Mesothelial cell of epicardium (in vitro differentiated cells): ENCODE results near the gene SASS6. TPM values are rescaled to one million over a fixed set of nuclear protein-coding genes. Genes with fewer than 3 reads are reported as not detected.

ENCODE experiments used
- DNase-seq, 2 experiments: peaks; one replicate each; pipeline ENCODE4 v3.0.0; 2021; ENCODE audit warnings: low spot score in 2 of 2; ENCODE audit not compliant: unreplicated experiment in 2 of 2
- H3K27ac Mint-ChIP-seq: 2 replicates; pipeline ENCODE4 v1.8.0; 2021; ENCODE audit warnings: mixed read lengths
- H3K27me3 Mint-ChIP-seq: 2 replicates; pipeline ENCODE4 v1.8.0; 2021; ENCODE audit warnings: low read depth, mixed read lengths
- H3K36me3 Mint-ChIP-seq: 2 replicates; pipeline ENCODE4 v1.8.0; 2021; ENCODE audit warnings: mixed read lengths
- H3K4me1 Mint-ChIP-seq: 2 replicates; pipeline ENCODE4 v1.8.0; 2021; ENCODE audit warnings: mixed read lengths
- H3K4me3 Mint-ChIP-seq: 2 replicates; pipeline ENCODE4 v1.8.0; 2021; ENCODE audit warnings: mild to moderate bottlenecking, moderate library complexity, mixed read lengths
- H3K9me3 Mint-ChIP-seq: 2 replicates; pipeline ENCODE4 v1.8.0; 2021; ENCODE audit warnings: mixed read lengths
- CTCF ChIP-seq: fragments of 200-600 bp; sonication (generic); IDR thresholded peaks from one replicate; pipeline ENCODE4 v1.5.0; 2021; ENCODE audit warnings: antibody characterized with exemption; ENCODE audit not compliant: unreplicated experiment
- total RNA-seq: library from RNA; stranded (reverse); gene quantifications from 3 replicates; pipeline ENCODE4 v1.2.1, GENCODE V29; 2021

SASS6 gene
- 5.9 to 6.7 TPM (median 6.2 TPM) in 3 replicates for total RNA-seq

- peak; percentile 86 to 89 for DNase-seq
- peak within 1 kb of the TSS; percentile 100 for H3K27ac Mint-ChIP-seq
- TF ChIP-seq CTCF = no peak
- peak within 1 kb of the TSS; percentile 100 for H3K4me3 Mint-ChIP-seq
- no peaks in the 10 kb centered on the region for H3K9me3 Mint-ChIP-seq
- H3K4me1 Mint-ChIP-seq = peaks cover 28% of the 10 kb centered on the region
- no peaks in the 10 kb centered on the region for H3K27me3 Mint-ChIP-seq
- H3K36me3 Mint-ChIP-seq = peaks cover 6% of the 10 kb centered on the region
Measured at GRCh38 chr1:100132566-100133477, at the start of gene SASS6, which contains the start of gene TRMT13. Gene SASS6 (minus strand): TSS chr1:100132930. CDS start chr1:100132814, 116 bp downstream. Gene TRMT13 (plus strand): TSS chr1:100133163. CDS start chr1:100133169, 6 bp downstream.

- no peaks in the 10 kb centered on the region for H3K4me1 Mint-ChIP-seq
- H3K27ac Mint-ChIP-seq = no peak within 1 kb of the TSS
- peaks cover 18% of the 10 kb centered on the region for H3K9me3 Mint-ChIP-seq
- DNase-seq = no peak
- H3K4me3 Mint-ChIP-seq = no peak within 1 kb of the TSS
- H3K27me3 Mint-ChIP-seq = no peaks in the 10 kb centered on the region
- TF ChIP-seq CTCF = no peak
- H3K36me3 Mint-ChIP-seq = no peaks in the 10 kb centered on the region
Measured at GRCh38 chr1:100178091-100178490, 45.4 kb upstream of the SASS6 start, which contains the start of gene LRRC39. Gene LRRC39 (minus strand): TSS chr1:100178256. CDS start chr1:100168516, 9,740 bp downstream.

DNA sequence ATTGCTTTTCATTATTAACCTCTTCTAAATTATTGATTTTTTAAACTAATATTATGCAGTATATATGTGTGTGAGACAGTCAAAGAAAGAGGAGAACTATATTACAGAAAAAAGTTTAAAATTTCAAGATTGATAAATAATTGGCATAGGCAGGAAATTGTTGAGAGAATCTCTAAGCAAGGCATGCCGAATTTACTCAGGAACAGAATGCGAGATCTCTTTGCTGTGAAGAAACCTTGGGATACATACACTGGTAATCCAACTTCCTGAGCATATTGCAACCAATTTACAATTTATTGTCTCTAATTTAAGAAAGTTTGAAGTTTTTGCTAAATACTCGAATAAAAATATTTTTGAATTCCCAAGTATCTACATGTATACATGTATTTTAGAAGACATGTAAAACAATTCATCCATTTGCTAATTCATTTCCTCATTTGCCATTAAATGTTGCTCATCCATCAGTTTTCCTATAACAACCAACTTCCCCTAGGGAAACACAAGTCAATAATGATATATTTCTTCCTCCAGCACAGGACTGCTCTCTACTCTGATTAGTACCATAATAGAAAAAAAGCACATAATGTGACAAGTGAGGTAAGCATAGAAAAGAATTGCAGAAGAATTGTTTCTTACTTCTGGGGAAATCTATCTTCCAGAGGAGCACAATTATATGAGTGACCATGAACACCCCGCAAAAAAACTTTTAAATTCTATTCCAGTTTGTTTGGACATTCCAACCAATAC lies 44.7 kb upstream of the SASS6 start:
- Mint-ChIP-seq H3K4me1 (no peaks in the 10 kb centered on the region), H3K4me3 (no peak overlapping the region), H3K27ac (no peak overlapping the region), H3K36me3 (no peaks in the 10 kb centered on the region), H3K9me3 (peaks cover 13% of the 10 kb centered on the region), H3K27me3 (no peaks in the 10 kb centered on the region)
- TF ChIP-seq CTCF = no peak
- DNase-seq = no peak

DNA sequence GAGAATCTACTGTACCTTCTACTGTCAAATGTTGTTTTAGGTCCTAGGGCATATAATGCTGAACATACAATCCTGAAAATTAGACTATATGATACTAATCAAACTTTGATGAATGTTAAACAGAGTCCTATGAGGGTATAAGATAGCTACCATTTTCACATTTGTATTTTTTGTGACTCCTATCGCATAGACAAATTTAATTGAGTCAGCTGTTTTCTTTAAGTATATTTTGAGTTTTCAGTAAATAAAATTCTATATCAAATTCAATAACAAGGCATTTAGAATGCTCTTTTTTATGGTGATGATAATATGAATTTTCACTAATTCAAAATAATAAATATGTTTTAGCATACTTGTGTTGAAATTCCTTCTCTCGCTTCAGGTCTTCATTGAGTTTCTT lies 35.3 kb upstream of the SASS6 start:
- Mint-ChIP-seq H3K27me3 (peaks cover 1% of the 10 kb centered on the region), H3K9me3 (peaks cover 11% of the 10 kb centered on the region), H3K36me3 (no peaks in the 10 kb centered on the region), H3K4me1 (no peaks in the 10 kb centered on the region), H3K4me3 (no peak overlapping the region), H3K27ac (no peak overlapping the region)
- no peak for DNase-seq
- no peak for TF ChIP-seq CTCF

DNA sequence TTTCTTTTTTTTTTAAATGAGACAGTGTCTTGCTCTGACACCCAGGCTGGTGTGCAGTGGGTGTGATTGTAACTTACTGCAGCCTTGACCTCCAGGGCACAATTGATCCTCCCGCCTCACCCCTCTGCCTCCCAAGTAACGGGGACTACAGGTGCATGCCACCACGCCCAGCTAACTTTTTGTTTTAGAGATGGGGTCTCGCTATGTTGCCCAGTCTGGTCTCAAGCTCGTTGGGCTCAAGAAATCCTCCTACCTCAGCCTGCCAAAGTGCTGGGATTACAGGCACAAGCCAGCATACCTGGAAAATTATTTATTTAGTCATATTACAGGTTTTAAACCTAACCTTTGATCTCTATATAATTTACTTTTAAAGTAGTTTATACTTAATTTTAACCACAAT lies 32.0 kb upstream of the SASS6 start:
- Mint-ChIP-seq H3K36me3 (no peaks in the 10 kb centered on the region), H3K27me3 (no peaks in the 10 kb centered on the region), H3K4me1 (no peaks in the 10 kb centered on the region), H3K4me3 (no peak overlapping the region), H3K27ac (no peak overlapping the region), H3K9me3 (peaks cover 5% of the 10 kb centered on the region)
- no peak for DNase-seq
- no peak for TF ChIP-seq CTCF
